Peyer's patch (tissue), 4 donors: ENCODE data around the gene VSTM2B. TPM values are rescaled to one million over a fixed set of nuclear protein-coding genes. Genes with fewer than 3 reads are reported as not detected.

Experiments
- DNase-seq, 3 donors: peaks; one replicate each; pipeline ENCODE4 v3.0.0-alpha.2; 2017 to 2019
- H3K27ac ChIP-seq, 4 donors: fragments of 200-600 bp; sonication (generic); one replicate each; pipeline ENCODE4 v1.5.1; 2016 to 2019
- H3K27me3 ChIP-seq, 2 donors: fragments of 200-600 bp; sonication (generic); one replicate each; pipeline ENCODE4 v1.5.1; 2019
- H3K36me3 ChIP-seq, 3 donors: fragments of 200-600 bp; sonication (generic); one replicate each; pipeline ENCODE4 v1.5.1; 2016 to 2019
- H3K4me1 ChIP-seq, 4 donors: fragments of 200-600 bp; sonication (generic); one replicate each; pipeline ENCODE4 v1.5.1; 2016 to 2019
- H3K4me3 ChIP-seq, 4 donors: fragments of 200-600 bp; sonication (generic); 1 replicate in 3 of 4; 2 replicates in 1 of 4; pipeline ENCODE4 v1.5.1; 2016 to 2019; ENCODE audit warnings: mild to moderate bottlenecking in 1 of 4
- H3K9me3 ChIP-seq, 4 donors: fragments of 200-600 bp; sonication (generic); one replicate each; pipeline ENCODE4 v1.5.1; 2016 to 2019; ENCODE audit warnings: mild to moderate bottlenecking in 1 of 4
- CTCF ChIP-seq, 6 experiments: fragments of 450-650 bp in 4 of 6; fragments of 200-600 bp in 2 of 6; sonication (generic) in 1 of 6; IDR thresholded peaks; one replicate each; pipeline ENCODE4 v1.5.1; 2017 to 2019; ENCODE audit warnings: antibody characterized with exemption in 6 of 6, mild to moderate bottlenecking in 3 of 6, moderate library complexity in 1 of 6
- POLR2A ChIP-seq, 2 donors: fragments of 450-650 bp; IDR thresholded peaks; one replicate each; pipeline ENCODE4 v1.5.1; 2017; ENCODE audit warnings: antibody characterized with exemption in 2 of 2, mild to moderate bottlenecking in 2 of 2, moderate library complexity in 2 of 2
- total RNA-seq, 4 donors: library from RNA; depleted of rRNA; stranded (reverse); fragments of >200 nt; gene quantifications; one replicate each; pipeline ENCODE4 v1.1.0, GENCODE V29; 2016

VSTM2B gene
- total RNA-seq, 4 donors from 2014 or later, result not detected

GRCh38 chr19:29537601-29538000, 11.8 kb downstream of the VSTM2B start:
- Histone ChIP-seq H3K27me3 (no peaks in the 10 kb centered on the region), H3K9me3 (no peaks in the 10 kb centered on the region), H3K36me3 (no peaks in the 10 kb centered on the region), H3K27ac (no peak overlapping the region), H3K4me3 (no peak overlapping the region), H3K4me1 (no peaks in the 10 kb centered on the region)
- peak in 2 of 3 donors; percentile 17 to 21 for DNase-seq
- TF ChIP-seq CTCF (IDR thresholded peaks at IDR 0.05), result no peak
- no peak for TF ChIP-seq POLR2A (IDR thresholded peaks at IDR 0.05)

- TF ChIP-seq CTCF (IDR thresholded peaks at IDR 0.05) (no peak), POLR2A (IDR thresholded peaks at IDR 0.05) (no peak)
Measured at GRCh38 chr19:29538146-29538545, 12.4 kb downstream of the VSTM2B start.

DNA sequence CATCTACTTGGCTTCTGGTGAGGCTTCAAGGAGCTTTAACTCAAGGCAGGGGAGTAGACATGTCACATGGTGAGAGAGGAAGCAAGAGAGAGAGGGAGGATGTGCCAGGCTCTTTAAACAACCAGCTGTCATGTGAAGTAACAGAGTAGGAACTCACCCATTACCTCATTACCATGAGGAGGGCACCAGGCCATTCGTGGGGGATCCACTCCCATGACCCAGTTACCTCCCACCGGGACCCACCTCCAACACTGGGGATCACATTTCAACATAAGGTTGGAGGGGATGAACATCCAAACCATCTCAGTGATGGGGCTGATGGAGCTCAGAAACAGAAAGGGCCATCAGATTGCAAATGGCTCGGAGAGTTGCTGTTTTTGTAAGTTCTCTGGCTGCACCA, 12.9 kb downstream of the VSTM2B start:
- Histone ChIP-seq H3K36me3 (no peaks in the 10 kb centered on the region), H3K9me3 (no peaks in the 10 kb centered on the region), H3K27me3 (no peaks in the 10 kb centered on the region), H3K4me1 (no peaks in the 10 kb centered on the region), H3K4me3 (no peak overlapping the region), H3K27ac (no peak overlapping the region)
- DNase-seq, result no peak
- TF ChIP-seq POLR2A (IDR thresholded peaks at IDR 0.05), result no peak
- no peak for TF ChIP-seq CTCF (IDR thresholded peaks at IDR 0.05)

More at GRCh38 chr19:29538146-29538545, 12.4 kb downstream of the VSTM2B start:
- no peak overlapping the region for H3K4me3 ChIP-seq
- no peaks in the 10 kb centered on the region for H3K36me3 ChIP-seq
- no peaks in the 10 kb centered on the region for H3K4me1 ChIP-seq
- DNase-seq, result peak in 1 of 3 donors; percentile 2
- no peak overlapping the region for H3K27ac ChIP-seq
- H3K27me3 ChIP-seq, result no peaks in the 10 kb centered on the region
- no peaks in the 10 kb centered on the region for H3K9me3 ChIP-seq

DNA sequence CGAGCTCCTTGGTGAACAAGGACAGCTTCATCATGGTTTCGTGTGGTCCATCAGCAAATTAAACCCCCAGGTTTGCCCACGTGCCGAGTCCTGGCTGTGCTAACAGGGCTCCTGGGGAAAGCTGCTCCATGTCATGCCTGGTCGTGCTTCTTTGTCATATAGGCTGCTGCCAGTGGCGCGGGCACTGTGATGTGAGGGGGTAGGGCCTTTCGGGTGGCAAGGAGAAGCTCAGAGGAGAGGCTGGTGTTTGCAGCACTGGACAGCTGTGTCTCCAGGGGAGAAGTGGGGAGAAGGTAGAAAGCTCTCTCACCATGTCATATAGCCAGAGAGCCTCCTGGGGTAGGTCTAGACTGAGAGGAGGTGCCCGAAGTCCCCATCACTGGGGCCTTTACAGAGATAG, 13.3 kb downstream of the VSTM2B start:
- Histone ChIP-seq H3K27me3 (no peaks in the 10 kb centered on the region), H3K27ac (no peak overlapping the region), H3K4me1 (no peaks in the 10 kb centered on the region), H3K9me3 (no peaks in the 10 kb centered on the region), H3K36me3 (no peaks in the 10 kb centered on the region), H3K4me3 (no peak overlapping the region)
- DNase-seq, result peak in 2 of 3 donors; percentile 30 to 32
- no peak for TF ChIP-seq CTCF (IDR thresholded peaks at IDR 0.05)
- no peak for TF ChIP-seq POLR2A (IDR thresholded peaks at IDR 0.05)

GRCh38 chr19:29539670-29540069, 13.9 kb downstream of the VSTM2B start:
- Histone ChIP-seq H3K9me3 (no peaks in the 10 kb centered on the region), H3K27ac (no peak overlapping the region), H3K27me3 (no peaks in the 10 kb centered on the region), H3K4me1 (no peaks in the 10 kb centered on the region), H3K36me3 (no peaks in the 10 kb centered on the region), H3K4me3 (no peak overlapping the region)
- TF ChIP-seq CTCF (IDR thresholded peaks at IDR 0.05), result no peak
- TF ChIP-seq POLR2A (IDR thresholded peaks at IDR 0.05), result no peak
- DNase-seq, result peak in 2 of 3 donors; percentile 11 to 27

DNA sequence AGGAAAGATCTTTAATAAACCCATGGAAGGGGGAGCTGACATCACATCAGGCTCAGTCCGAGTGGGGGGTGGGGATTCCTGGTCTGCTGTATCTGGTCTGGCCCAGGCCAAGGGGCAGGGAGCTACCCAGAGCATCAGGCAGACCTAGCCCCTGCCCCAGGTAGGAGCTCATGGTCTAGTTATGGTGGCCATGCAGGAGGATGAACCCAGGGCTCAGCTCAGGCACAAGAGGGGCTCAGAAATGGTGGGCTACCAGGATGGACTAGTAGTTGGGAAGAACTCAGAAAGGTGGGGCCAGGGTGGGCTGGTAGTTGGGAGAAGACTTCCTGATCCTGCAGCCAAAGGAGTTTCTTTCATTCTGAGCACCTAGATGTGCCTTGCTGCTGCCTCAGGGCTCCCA, 14.3 kb downstream of the VSTM2B start:
- Histone ChIP-seq H3K27ac (no peak overlapping the region), H3K36me3 (no peaks in the 10 kb centered on the region), H3K9me3 (no peaks in the 10 kb centered on the region), H3K27me3 (no peaks in the 10 kb centered on the region), H3K4me3 (no peak overlapping the region), H3K4me1 (no peaks in the 10 kb centered on the region)
- DNase-seq, result peak in 2 of 3 donors; percentile 11 to 23
- TF ChIP-seq POLR2A (IDR thresholded peaks at IDR 0.05) (no peak), CTCF (IDR thresholded peaks at IDR 0.05) (no peak)
